RWPE2 (cell line): ENCODE measurements around the gene RFNG.

Experiments used
- ATAC-seq: fragments of 200-7000 bp; cut with Tn5 transposase; 3 replicates; pipeline ENCODE4 v1.9.1; 2021; ENCODE audit warnings: low read depth
- DNase-seq: peaks from one replicate; pipeline ENCODE4 v3.0.0-alpha.2; 2020; ENCODE audit warnings: low spot score
- H3K27ac ChIP-seq: fragments of 450-650 bp; 2 replicates; pipeline ENCODE4 v1.5.1; 2017; ENCODE audit warnings: mild to moderate bottlenecking; ENCODE audit not compliant: poor library complexity, severe bottlenecking
- H3K27me3 ChIP-seq: fragments of 250-450 bp; sonication (Bioruptor Pico); 2 replicates; pipeline ENCODE4 v1.5.1; 2021; ENCODE audit warnings: mild to moderate bottlenecking, moderate library complexity; ENCODE audit not compliant: insufficient read depth, poor library complexity, severe bottlenecking
- H3K36me3 ChIP-seq: fragments of 250-450 bp; sonication (Bioruptor Pico); 2 replicates; pipeline ENCODE4 v1.5.1; 2020; ENCODE audit warnings: low read depth, mild to moderate bottlenecking, moderate library complexity
- H3K4me1 ChIP-seq: fragments of 250-450 bp; sonication (Bioruptor Pico); 2 replicates; pipeline ENCODE4 v1.5.1; 2021; ENCODE audit warnings: mild to moderate bottlenecking, moderate library complexity; ENCODE audit not compliant: insufficient read depth, poor library complexity, severe bottlenecking
- H3K4me3 ChIP-seq: fragments of 250-450 bp; sonication (Bioruptor Pico); 2 replicates; pipeline ENCODE4 v1.5.1; 2021; ENCODE audit warnings: mild to moderate bottlenecking, moderate library complexity; ENCODE audit not compliant: severe bottlenecking
- H3K9me3 ChIP-seq: fragments of 250-450 bp; sonication (Bioruptor Pico); 2 replicates; pipeline ENCODE4 v1.5.1; 2021; ENCODE audit warnings: mild to moderate bottlenecking, moderate library complexity; ENCODE audit not compliant: severe bottlenecking
- CTCF ChIP-seq: fragments of 450-650 bp; IDR thresholded peaks from one replicate; pipeline ENCODE4 v1.5.1; 2017; ENCODE audit warnings: mild to moderate bottlenecking, moderate library complexity; ENCODE audit not compliant: poor library complexity, severe bottlenecking

RFNG gene

GRCh38 chr17:82082456-82082855 lies 30.8 kb upstream of the RFNG start:
- H3K27me3 ChIP-seq = no peaks in the 10 kb centered on the region
- no peak overlapping the region for H3K27ac ChIP-seq
- no peaks in the 10 kb centered on the region for H3K4me1 ChIP-seq
- no peak overlapping the region for H3K4me3 ChIP-seq
- peaks cover 93% of the 10 kb centered on the region for H3K36me3 ChIP-seq
- ATAC-seq (no peak), DNase-seq (no peak)
- TF ChIP-seq CTCF = no peak
- no peaks in the 10 kb centered on the region for H3K9me3 ChIP-seq

- no peak overlapping the region for H3K27ac ChIP-seq
- DNase-seq (no peak), ATAC-seq (no peak)
- no peak overlapping the region for H3K4me3 ChIP-seq
- no peak for TF ChIP-seq CTCF
- peaks cover 88% of the 10 kb centered on the region for H3K36me3 ChIP-seq
- H3K4me1 ChIP-seq = no peaks in the 10 kb centered on the region
- no peaks in the 10 kb centered on the region for H3K27me3 ChIP-seq
- H3K9me3 ChIP-seq = no peaks in the 10 kb centered on the region
Measured at GRCh38 chr17:82081966-82082365, 30.4 kb upstream of the RFNG start.

- H3K36me3 ChIP-seq = peaks cover 84% of the 10 kb centered on the region
- no peak for DNase-seq
- no peaks in the 10 kb centered on the region for H3K9me3 ChIP-seq
- ATAC-seq = no peak
- TF ChIP-seq CTCF = no peak
- no peaks in the 10 kb centered on the region for H3K27me3 ChIP-seq
- H3K4me1 ChIP-seq = no peaks in the 10 kb centered on the region
- no peak overlapping the region for H3K4me3 ChIP-seq
- no peak overlapping the region for H3K27ac ChIP-seq
Measured at GRCh38 chr17:82081546-82081945, 29.9 kb upstream of the RFNG start.

- no peaks in the 10 kb centered on the region for H3K4me1 ChIP-seq
- H3K27ac ChIP-seq = no peak overlapping the region
- peaks cover 78% of the 10 kb centered on the region for H3K36me3 ChIP-seq
- no peak for TF ChIP-seq CTCF
- H3K9me3 ChIP-seq = no peaks in the 10 kb centered on the region
- no peaks in the 10 kb centered on the region for H3K27me3 ChIP-seq
- H3K4me3 ChIP-seq = no peak overlapping the region
- ATAC-seq = no peak
- no peak for DNase-seq
Measured at GRCh38 chr17:82080789-82081464, 29.3 kb upstream of the RFNG start.

- Histone ChIP-seq H3K4me1 (no peaks in the 10 kb centered on the region), H3K27me3 (no peaks in the 10 kb centered on the region), H3K27ac (no peak overlapping the region), H3K36me3 (peaks cover 71% of the 10 kb centered on the region), H3K9me3 (no peaks in the 10 kb centered on the region), H3K4me3 (no peak overlapping the region)
- ATAC-seq (no peak), DNase-seq (no peak)
- TF ChIP-seq CTCF = no peak
Measured at GRCh38 chr17:82080048-82080788, 28.6 kb upstream of the RFNG start.
